ENCODE measurements around the gene KCNQ1.

Gene KCNQ1

DNA sequence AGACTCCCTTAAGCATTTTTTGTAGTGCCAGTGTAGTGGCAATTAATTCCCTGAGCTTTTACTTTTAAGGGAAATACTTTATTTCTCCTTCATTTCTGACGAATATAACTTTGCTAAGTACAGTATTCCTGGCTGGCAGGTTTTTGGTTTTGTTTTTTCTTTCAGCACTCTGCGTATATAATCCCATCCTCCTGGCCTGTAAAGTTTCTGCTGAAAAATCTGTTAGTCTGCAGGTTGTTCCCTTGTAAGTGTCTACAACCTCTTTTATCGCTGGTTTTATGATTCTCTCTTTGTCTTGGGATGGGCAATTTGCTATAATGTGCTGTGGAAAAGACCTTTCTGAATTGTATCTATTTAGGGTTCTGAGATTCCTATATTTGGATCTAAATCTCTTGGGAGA lies 198.9 kb downstream of the KCNQ1 start:
- no peak for DNase-seq (ENCODE audit: low read depth in 2 of 2, low spot score in 1 of 2)

DNA sequence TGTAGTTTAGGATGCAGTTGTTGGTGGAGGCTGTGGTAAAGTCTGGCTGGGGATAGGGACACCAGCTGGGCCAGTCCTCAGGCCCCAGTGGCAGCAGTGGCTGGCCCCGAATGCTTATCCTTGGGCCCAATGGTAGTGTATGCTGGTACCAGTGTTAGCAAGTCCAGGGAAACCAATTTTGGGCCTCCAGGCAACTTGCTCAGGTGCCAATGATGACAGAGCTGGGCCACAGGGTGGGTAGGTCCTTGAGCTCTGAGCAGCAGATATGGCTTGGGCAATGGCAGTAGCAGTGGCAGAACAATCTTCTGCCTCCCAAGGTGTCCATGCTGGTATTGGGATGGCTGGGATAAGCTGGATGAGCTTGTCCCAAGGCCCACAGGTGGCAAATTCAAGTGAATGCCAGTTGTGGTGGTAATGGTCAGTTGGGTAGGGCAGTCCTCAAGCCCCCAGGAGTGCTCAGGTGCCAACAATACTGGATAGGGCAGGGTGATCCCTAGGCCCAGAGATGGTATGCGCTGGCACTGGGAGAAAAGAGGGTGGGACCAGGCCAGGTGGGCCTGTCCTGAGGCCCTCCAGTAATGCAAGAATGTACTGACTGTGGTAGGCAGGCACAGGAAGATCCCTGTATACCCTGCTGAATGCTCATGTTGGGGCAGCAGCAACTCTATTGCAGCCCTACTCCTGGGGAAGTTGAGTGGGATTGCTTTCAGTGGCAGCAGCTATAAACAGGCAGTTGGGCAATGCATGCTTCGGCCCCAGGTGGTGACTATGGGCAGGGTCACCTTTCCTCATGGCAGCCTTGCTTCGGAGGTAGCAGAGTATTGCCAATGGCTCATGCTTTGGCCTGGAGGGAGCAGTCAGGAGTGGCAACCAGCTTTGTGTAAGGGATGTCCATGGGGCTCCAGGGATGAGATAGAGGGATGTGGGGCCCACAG lies 200.3 kb downstream of the KCNQ1 start:
- DNase-seq (ENCODE audit: low read depth in 2 of 2, low spot score in 1 of 2): no peak

- no peak for DNase-seq (ENCODE audit: low read depth in 2 of 2, low spot score in 1 of 2)
Observed at GRCh38 chr11:2645779-2646118, 200.9 kb downstream of the KCNQ1 start.

- DNase-seq (ENCODE audit: low read depth in 2 of 2, low spot score in 1 of 2): no peak
Observed at GRCh38 chr11:2647167-2647566, 202.4 kb downstream of the KCNQ1 start.

DNA sequence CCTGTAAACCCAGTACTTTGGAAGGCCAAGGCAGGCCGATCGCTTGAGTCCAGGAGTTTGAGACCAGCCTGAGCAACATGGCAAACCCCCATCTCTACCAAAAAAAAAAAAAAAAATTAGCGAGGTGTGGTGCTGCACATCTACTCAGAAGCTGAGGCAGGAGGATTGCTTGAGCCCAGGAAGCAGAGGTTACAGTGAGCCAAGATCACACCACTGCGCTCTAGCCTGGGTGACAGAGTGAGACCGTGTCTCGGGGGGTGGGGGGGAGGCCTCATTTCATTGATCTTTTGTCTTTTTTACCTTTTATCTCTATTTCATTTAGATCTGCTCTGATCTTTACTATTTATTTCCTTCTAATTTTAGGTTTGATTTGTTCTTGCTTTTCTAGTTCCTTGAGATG lies 203.1 kb downstream of the KCNQ1 start:
- no peak for DNase-seq (ENCODE audit: low read depth in 2 of 2, low spot score in 1 of 2)

DNA sequence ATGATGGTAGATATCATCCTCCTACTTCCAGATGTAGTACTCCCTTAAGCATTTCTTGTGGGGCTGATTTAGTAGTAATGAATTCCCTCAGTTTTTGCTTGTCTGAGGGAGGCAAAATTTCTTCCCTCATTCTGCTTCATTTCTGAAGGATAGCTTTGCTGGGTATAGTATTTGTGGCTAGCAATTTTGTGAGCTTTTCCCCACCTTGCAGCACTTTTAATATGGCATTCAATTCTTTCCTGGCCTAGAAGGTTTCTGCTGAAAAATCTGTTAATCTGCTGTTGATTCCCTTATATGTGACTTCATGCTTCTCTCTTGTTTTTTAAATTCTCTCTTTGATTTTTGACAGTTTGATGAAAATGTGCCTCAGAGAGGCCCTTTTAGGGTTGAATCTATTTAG lies 204.6 kb downstream of the KCNQ1 start:
- no peak for DNase-seq (ENCODE audit: low read depth in 2 of 2, low spot score in 1 of 2)

DNA sequence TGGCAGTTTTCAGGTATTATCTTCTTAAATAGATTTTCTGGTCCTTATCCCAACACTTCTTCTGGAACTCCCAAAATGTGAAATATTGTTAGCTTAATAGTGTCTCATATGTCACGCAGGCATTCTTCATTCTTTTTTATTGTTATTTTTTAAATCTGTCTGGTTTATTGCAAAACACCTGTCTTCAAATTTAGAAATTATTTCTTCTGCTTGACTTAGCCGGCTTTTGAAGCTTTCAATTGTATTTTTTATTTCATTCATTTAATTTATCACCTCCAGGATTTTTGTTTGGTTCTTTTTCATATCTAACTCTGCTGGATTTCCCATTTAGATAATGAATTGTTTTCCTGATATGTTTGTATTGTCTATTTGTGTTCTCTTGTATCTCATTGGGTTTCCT lies 205.0 kb downstream of the KCNQ1 start:
- DNase-seq (ENCODE audit: low read depth in 2 of 2, low spot score in 1 of 2): no peak

DNA sequence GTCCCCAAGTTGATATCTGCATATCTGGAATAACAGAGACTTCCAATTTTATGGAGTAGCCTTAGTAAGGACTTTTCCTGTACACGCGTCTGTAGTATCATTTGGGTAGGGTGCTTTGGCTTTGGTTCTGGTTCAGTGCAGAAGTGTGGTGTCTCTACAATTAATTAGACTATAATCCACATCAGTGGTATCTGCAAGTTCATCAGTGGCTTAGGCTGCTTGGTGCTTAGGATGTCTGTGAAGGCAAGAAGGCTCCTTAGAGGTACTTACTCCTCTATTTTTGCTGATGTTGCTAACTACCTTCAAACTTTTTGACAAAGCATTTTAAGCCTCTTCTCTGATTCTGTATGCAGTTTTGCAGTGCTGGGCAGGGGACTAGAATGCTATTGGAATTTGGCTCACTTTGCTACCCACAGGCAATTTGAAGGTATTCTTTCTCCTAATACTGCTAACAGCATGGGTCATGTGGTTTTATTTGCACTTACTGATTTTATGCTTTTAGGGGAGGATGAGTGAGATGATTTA lies 205.6 kb downstream of the KCNQ1 start:
- DNase-seq (ENCODE audit: low read depth in 2 of 2, low spot score in 1 of 2): no peak

GRCh38 chr11:2651054-2651617 lies 206.3 kb downstream of the KCNQ1 start:
- no peak for DNase-seq (ENCODE audit: low read depth in 2 of 2, low spot score in 1 of 2)

- no peak for DNase-seq (ENCODE audit: low read depth in 2 of 2, low spot score in 1 of 2)
Observed at GRCh38 chr11:2651826-2652271, 207.0 kb downstream of the KCNQ1 start.

- DNase-seq (ENCODE audit: low read depth in 2 of 2, low spot score in 1 of 2): no peak
Observed at GRCh38 chr11:2652333-2653197, 207.8 kb downstream of the KCNQ1 start.

- no peak for DNase-seq (ENCODE audit: low read depth in 2 of 2, low spot score in 1 of 2)
Observed at GRCh38 chr11:2653198-2653551, 208.4 kb downstream of the KCNQ1 start.

- no peak for DNase-seq (ENCODE audit: low read depth in 2 of 2, low spot score in 1 of 2)
Observed at GRCh38 chr11:2653930-2654739, 209.3 kb downstream of the KCNQ1 start.

DNA sequence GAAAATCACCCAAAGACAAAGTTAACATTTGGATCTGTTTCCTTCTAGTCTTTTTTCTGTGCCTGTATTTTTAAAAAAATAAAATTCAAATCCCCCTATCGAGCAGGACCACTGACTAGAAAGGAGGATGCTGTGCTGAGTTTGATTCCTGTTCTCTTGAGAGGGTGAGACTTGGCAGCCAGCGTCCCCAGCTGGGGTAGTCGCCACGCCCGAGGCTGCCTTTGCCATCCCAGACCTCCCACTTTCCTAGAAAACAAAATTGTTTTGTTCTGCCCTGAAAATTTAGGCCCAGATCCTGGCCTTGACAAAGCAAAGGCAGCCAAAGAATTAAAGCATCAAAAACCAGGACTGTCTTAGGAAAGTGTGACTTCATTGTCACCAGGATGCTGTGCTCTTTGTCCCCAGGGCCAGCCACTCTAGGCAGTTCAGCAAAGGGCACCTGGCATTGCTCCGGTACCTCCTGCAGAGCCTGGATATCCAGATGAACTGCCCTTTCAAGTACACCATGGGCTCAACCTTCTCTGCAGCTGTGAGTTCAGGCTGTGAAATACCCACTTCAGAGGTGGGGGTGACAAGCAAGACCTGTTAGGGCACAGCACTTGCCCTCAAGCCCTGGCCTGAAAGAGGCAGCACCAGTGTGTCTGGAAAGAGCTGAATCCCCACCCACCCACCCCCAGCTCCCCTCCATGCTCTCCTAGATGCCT lies 210.4 kb downstream of the KCNQ1 start:
- no peak for DNase-seq (ENCODE audit: low read depth in 2 of 2, low spot score in 1 of 2)

DNA sequence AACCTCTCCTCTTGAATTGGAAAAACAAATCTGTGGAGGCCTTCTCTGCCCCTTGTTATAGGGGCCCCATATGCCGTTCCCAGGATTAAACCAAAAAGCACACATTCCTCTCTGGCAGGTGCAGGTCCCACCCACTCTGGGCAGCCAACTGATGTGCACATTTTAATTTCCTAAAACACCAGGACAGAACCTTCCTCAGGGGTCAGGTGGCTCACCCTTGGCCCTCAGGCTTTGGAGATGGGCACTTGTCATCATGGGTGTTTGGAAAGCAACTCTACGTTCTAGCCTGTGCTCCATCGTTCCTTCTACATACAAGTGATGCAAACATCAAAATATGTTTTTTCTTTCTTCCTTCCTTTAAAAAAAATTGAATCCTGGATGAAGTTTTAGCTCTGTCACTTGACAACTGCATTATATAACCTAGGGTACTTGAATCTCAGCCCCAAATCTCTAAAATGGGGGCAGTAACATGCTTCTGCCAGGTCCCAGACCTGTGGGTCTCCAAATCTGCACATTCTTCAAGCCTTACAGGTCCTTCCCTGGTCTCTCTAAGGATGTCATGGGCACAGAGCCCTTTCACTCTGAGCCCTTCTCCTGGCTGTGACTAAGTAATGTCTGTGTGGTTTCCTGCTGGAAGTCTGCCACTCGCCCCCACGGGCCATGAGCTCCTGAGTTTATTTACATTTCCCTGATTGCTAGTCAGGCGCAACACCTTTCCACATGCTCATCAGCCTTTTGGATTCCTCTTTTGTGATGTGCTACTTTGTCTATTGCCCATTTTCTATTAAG lies 211.2 kb downstream of the KCNQ1 start:
- no peak for DNase-seq (ENCODE audit: low read depth in 2 of 2, low spot score in 1 of 2)

DNA sequence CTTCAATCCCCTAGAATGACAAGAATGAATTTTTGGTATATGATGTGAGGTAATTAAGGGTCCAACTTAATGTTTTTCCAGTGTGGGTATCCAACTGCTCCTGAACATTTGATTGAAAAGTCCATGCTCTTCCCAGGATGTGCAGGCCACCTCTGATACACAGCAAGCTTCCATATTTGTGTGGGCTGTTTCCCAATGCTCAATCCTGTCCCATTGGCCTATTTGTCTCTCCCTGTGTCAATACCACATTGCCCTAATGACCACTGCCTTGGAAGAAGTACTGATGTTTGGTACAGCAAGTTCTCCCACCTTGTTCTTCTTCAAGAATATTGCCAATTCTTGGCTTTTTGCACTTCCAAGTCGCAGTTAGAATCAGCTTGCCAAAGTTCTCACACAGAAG lies 212.1 kb downstream of the KCNQ1 start:
- DNase-seq (ENCODE audit: low read depth in 2 of 2, low spot score in 1 of 2): no peak

GRCh38 chr11:2657697-2658284 lies 213.0 kb downstream of the KCNQ1 start:
- no peak for DNase-seq (ENCODE audit: low read depth in 2 of 2, low spot score in 1 of 2)

DNA sequence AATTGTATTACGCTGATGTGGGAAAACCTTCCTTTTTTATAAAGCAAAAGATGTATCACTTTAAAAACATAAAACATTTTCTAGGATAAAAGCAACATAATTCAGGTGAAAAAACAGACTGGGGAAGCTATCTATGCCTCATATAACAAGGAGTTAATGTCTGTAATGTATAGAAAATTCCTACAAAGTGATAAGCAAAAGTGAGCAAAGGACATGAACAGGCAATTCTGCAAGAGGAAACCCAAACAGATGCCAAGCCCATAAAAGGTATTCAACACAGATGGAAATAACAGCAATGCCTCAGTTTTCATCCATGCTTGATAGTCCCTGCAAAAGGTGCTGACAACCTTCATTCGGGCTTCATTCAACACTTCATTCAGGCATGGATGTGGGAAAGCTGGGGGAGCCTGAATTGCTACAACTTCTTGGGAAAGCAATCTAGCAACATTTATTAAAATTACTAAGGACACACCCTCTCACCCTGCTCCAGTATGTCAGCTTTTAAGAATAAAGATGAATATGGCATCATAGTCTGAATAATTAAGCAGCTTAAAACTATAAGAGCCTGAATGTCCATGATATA lies 215.6 kb downstream of the KCNQ1 start:
- no peak for DNase-seq (ENCODE audit: low read depth in 2 of 2, low spot score in 1 of 2)

All from stimulated activated CD8-positive, alpha-beta memory T cell treated with anti-CD3 and anti-CD28 coated beads, Interleukin-4, amount 100 ng/mL, for 1 hour (primary cell).